Body of pancreas (tissue), 4 donors: ENCODE measurements around the gene KRT15.

Source experiments
- CTCF ChIP-seq, 7 experiments: fragments of 450-650 bp in 4 of 7; fragments of 200-600 bp in 3 of 7; sonication (generic) in 3 of 7; IDR thresholded peaks; one replicate each; pipeline ENCODE4 v1.5.1; 2016 to 2019; ENCODE audit warnings: antibody characterized with exemption in 7 of 7
- POLR2A ChIP-seq, 3 donors: fragments of 450-650 bp; IDR thresholded peaks; one replicate each; pipeline ENCODE4 v1.6.1; 2016; ENCODE audit warnings: antibody characterized with exemption in 3 of 3, mild to moderate bottlenecking in 2 of 3

DNA sequence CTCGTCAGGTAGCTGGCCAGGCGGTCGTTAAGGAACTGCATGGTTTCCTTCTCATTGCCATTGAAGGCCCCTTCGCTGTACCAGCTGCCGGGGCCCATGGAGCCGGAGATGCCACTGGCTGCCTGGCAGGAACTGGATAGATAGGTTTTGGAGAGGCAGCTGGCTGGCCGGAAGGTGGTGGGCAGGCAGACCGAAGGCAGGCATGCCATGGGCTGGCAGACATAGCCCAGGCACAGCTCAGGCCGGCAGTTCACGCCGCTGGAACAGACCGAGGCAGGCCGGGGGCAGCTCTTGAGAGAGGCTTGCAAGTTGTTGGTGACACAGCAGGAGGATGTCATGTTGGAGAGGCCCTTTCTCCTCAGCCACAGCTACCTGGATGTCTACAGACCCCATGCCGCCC lies 51.7 kb downstream of the KRT15 start, which contains the start of gene KRT32:
- TF ChIP-seq CTCF (IDR thresholded peaks at IDR 0.05): no peak
- TF ChIP-seq POLR2A (IDR thresholded peaks at IDR 0.05): no peak
